CD4-positive, alpha-beta T cell treated with Interleukin-15 for 4 hours (primary cell): ENCODE data around the gene C10orf71.

Source experiments
- DNase-seq: peaks from one replicate; pipeline ENCODE4 v3.0.0-alpha.2; 2020; ENCODE audit warnings: low spot score

C10orf71 gene

GRCh38 chr10:49295297-49295696 is 3.7 kb upstream of the C10orf71 start:
- DNase-seq = no peak

GRCh38 chr10:49296382-49296781 is 2.6 kb upstream of the C10orf71 start:
- no peak for DNase-seq

- DNase-seq = no peak
These were observed 2.1 kb upstream of the C10orf71 start for GRCh38 chr10:49296836-49297235.

- DNase-seq = no peak
These were observed 926 bp upstream of the C10orf71 start for GRCh38 chr10:49297818-49298670.

- no peak for DNase-seq
These were observed 343 bp upstream of the C10orf71 start for GRCh38 chr10:49298671-49298982.

GRCh38 chr10:49299816-49300139 is 808 bp downstream of the C10orf71 start:
- DNase-seq = no peak

GRCh38 chr10:49300140-49300974 is 1.4 kb downstream of the C10orf71 start:
- DNase-seq = no peak

- no peak for DNase-seq
These were observed 2.3 kb downstream of the C10orf71 start for GRCh38 chr10:49301302-49301701.

- no peak for DNase-seq
These were observed 3.1 kb downstream of the C10orf71 start for GRCh38 chr10:49302088-49302487.

GRCh38 chr10:49303711-49304110 is 4.7 kb downstream of the C10orf71 start:
- DNase-seq = no peak

GRCh38 chr10:49304137-49304536 is 5.2 kb downstream of the C10orf71 start:
- DNase-seq = no peak

- no peak for DNase-seq
These were observed 9.0 kb downstream of the C10orf71 start for GRCh38 chr10:49307921-49308320.

- DNase-seq = no peak
These were observed 9.9 kb downstream of the C10orf71 start for GRCh38 chr10:49308881-49309280.

GRCh38 chr10:49309691-49310411 is 10.9 kb downstream of the C10orf71 start:
- DNase-seq = peak; percentile 6

- DNase-seq = peak; percentile 34
These were observed 11.5 kb downstream of the C10orf71 start for GRCh38 chr10:49310460-49310859.

GRCh38 chr10:49310901-49311554 is 12.1 kb downstream of the C10orf71 start:
- DNase-seq = no peak

- DNase-seq = no peak
These were observed 12.7 kb downstream of the C10orf71 start for GRCh38 chr10:49311555-49312236.

- DNase-seq = no peak
These were observed 13.4 kb downstream of the C10orf71 start for GRCh38 chr10:49312246-49312869.

- DNase-seq = no peak
These were observed 14.6 kb downstream of the C10orf71 start for GRCh38 chr10:49313501-49314070.

- DNase-seq = no peak
These were observed 15.8 kb downstream of the C10orf71 start for GRCh38 chr10:49314806-49315205.

- DNase-seq = no peak
These were observed 19.1 kb downstream of the C10orf71 start for GRCh38 chr10:49318028-49318427.
